HEK293T (cell line): ENCODE data around the gene GRAP2.

Experiments
- CTCF ChIA-PET: fragments of 350-600 bp; formaldehyde crosslinking; extraction: SDS; loops from one replicate; lab custom pipeline; 2021; ENCODE audit warnings: antibody characterized with exemption, inconsistent platforms; lab: Yijun Ruan, JAX
- POLR2A ChIA-PET: fragments of 350-600 bp; formaldehyde crosslinking; extraction: SDS; loops from one replicate; lab custom pipeline; 2020; ENCODE audit warnings: antibody characterized with exemption, inconsistent platforms; lab: Yijun Ruan, JAX
- DNase-seq: peaks from one replicate; pipeline ENCODE4 v3.0.0; 2012; ENCODE audit warnings: mixed read lengths; ENCODE audit errors: extremely low spot score
- ARNT ChIP-seq: fragments of 450-650 bp; IDR thresholded peaks from 2 replicates; pipeline ENCODE4 v1.6.1; 2017; ENCODE audit warnings: mild to moderate bottlenecking
- BHLHE40 ChIP-seq: fragments of 450-650 bp; IDR thresholded peaks from 2 replicates; pipeline ENCODE4 v1.6.1; 2016; ENCODE audit warnings: mild to moderate bottlenecking, moderate library complexity, borderline replicate concordance
- CTBP1 ChIP-seq: fragments of 450-650 bp; IDR thresholded peaks from 2 replicates; pipeline ENCODE4 v1.6.1; 2016; ENCODE audit warnings: borderline replicate concordance
- ELF4 ChIP-seq: fragments of 450-650 bp; IDR thresholded peaks from 2 replicates; pipeline ENCODE4 v1.6.1; 2017; ENCODE audit warnings: antibody characterized with exemption
- FOXA1 ChIP-seq: fragments of 450-650 bp; IDR thresholded peaks from 2 replicates; pipeline ENCODE4 v1.6.1; 2016; ENCODE audit warnings: mild to moderate bottlenecking
- FOXK2 ChIP-seq: fragments of 450-650 bp; IDR thresholded peaks from 2 replicates; pipeline ENCODE4 v1.6.1; 2016; ENCODE audit warnings: mild to moderate bottlenecking
- FOXM1 ChIP-seq: fragments of 450-650 bp; IDR thresholded peaks from 2 replicates; pipeline ENCODE4 v1.6.1; 2017; ENCODE audit warnings: mild to moderate bottlenecking, borderline replicate concordance
- HDGF ChIP-seq: fragments of 450-650 bp; IDR thresholded peaks from 2 replicates; pipeline ENCODE4 v1.6.1; 2017; ENCODE audit warnings: antibody characterized with exemption, borderline replicate concordance
- L3MBTL2 ChIP-seq: fragments of 450-650 bp; conservative IDR thresholded peaks from 2 replicates; pipeline ENCODE4 v1.6.1; 2016; ENCODE audit warnings: mild to moderate bottlenecking
- LEF1 ChIP-seq: fragments of 450-650 bp; IDR thresholded peaks from 2 replicates; pipeline ENCODE4 v1.6.1; 2017; ENCODE audit warnings: mild to moderate bottlenecking, borderline replicate concordance
- NFRKB ChIP-seq: fragments of 450-650 bp; IDR thresholded peaks from 2 replicates; pipeline ENCODE4 v1.6.1; 2016; ENCODE audit warnings: mild to moderate bottlenecking, moderate library complexity
- SP1 ChIP-seq: fragments of 450-650 bp; IDR thresholded peaks from 2 replicates; pipeline ENCODE4 v1.6.1; 2017
- SUZ12 ChIP-seq: fragments of 450-650 bp; IDR thresholded peaks from 2 replicates; pipeline ENCODE4 v1.6.1; 2016; ENCODE audit warnings: mild to moderate bottlenecking
- TARDBP ChIP-seq: fragments of 450-650 bp; IDR thresholded peaks from 2 replicates; pipeline ENCODE4 v1.6.1; 2016
- ZNF384 ChIP-seq: fragments of 450-650 bp; IDR thresholded peaks from 2 replicates; pipeline ENCODE4 v1.6.1; 2016
- TF ChIP-seq, protein P1 (sequence below): fragments of 450-650 bp; IDR thresholded peaks from 2 replicates; pipeline ENCODE4 v1.6.1; 2016

The GRAP2 gene

DNA sequence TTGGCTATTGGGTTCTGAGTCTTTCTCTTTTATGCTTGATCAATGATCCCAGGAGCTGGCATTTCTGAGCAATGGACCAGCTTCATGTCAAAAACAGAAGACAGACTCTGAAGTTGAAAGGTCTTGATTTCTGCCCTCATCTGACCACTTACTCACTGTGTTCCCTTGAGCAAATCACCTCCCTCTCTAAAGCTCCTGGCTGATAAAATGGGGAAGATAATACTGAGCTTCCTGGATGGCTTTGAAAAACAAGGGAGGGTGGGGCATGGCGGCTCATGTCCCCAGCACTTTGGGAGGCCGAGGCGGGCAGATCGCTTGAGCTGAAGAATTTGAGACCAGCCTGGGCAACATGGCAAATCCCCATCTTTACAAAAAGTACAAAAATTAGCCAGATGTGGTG lies 100.2 kb downstream of the GRAP2 start:
- POLR2A ChIA-PET, result interaction anchor here (1.3 kb wide), 1 partner anchor 43 kb away, joined by 5 read pairs; no protein-coding TSS in a partner anchor
- CTCF ChIA-PET, result interaction anchor here (0.8 to 1.1 kb wide), 3 partner anchors 24 to 499 kb away, joined by 3 to 4 read pairs (median 3); partner anchors contain the start of gene MIEF1
- DNase-seq, result no peak
- TF ChIP-seq, protein P1, sequence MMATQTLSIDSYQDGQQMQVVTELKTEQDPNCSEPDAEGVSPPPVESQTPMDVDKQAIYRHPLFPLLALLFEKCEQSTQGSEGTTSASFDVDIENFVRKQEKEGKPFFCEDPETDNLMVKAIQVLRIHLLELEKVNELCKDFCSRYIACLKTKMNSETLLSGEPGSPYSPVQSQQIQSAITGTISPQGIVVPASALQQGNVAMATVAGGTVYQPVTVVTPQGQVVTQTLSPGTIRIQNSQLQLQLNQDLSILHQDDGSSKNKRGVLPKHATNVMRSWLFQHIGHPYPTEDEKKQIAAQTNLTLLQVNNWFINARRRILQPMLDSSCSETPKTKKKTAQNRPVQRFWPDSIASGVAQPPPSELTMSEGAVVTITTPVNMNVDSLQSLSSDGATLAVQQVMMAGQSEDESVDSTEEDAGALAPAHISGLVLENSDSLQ, result no peak
- TF ChIP-seq CTBP1 (no peak), L3MBTL2 (no peak), ELF4 (no peak), HDGF (no peak), ARNT (no peak), FOXM1 (no peak), SP1 (no peak), NFRKB (no peak), FOXA1 (no peak)

DNA sequence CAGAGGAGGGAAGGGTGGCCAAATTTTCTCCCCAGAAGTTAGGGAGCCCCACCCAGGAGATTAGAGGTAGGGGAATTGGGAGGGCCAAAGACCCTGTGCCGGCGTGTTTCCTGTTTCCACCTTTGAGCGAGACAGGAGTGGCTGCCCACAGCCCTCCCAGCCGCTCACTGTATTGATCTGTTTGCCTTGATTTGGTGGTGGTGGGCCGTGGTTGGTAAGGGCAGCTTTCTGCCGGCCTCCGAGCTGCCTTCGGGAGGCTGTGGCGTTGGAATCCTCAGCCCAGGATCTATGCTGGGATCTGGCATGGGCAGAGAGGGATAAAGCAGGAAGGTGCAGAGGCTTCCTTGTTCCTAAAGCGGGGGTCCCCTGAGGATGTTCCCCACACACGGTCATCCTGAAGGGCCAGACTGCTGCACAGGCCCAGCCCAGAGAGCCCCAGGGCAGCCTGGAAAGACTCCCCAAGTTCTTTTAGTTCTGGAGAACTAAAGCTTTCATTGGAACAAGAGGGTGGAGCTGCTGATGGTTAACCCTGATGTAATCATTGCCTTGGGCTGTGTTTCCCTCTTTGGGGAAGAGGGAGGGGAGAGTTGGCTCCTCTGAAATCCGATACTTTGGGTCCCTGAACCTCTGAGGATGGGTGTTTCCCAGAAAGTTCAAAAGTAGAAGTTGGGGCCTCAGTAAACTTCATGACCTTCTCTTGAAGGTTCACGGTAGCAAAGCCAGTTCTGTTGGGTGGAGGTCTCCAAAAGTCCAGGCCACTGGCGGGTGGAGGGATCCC lies 101.1 kb downstream of the GRAP2 start:
- DNase-seq, result no peak
- CTCF ChIA-PET, result no interaction called here
- TF ChIP-seq FOXK2 (no peak), BHLHE40 (no peak), NFRKB (no peak), TARDBP (no peak), LEF1 (no peak), SUZ12 (no peak), ARNT (no peak), ZNF384 (no peak)
- TF ChIP-seq, protein P1, result no peak
- POLR2A ChIA-PET, result no interaction called here

DNA sequence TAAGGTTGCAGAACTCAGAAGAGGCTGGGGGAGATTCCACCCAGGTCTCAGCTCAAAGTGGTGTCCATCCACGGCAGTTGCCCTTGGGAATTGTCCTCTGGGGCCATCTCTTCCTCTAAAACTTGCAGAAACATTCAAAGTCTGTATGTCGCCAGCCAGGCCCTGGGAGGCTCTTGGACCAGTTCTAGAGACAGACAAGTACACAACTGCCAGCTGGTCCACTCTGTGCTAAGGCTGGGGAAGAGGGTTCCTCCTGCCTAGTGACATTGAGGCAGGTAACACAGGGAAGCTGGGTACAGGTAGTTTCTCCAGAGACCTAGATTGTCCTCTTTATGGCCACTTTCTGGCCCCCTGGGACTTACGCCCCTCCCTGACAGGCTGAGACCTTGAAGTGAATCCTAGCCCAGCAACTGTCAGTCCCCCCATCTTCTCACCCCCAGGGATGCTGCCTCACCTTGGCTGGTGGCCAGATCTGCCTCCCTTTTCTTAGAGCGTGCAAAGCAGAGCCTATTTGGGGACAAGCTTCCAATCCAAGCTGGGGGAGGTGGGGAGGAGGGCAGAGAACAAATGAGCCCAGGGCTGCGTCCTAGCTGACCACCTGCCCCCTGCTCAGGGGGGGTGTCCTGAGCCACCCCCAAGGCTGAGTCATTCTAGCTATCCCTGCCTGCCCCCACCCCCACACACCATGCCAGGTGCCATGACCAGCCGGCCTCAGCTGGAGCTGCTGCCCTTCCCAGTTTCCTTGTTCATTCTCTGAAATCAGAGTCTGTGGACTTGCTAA lies 102.2 kb downstream of the GRAP2 start:
- DNase-seq, result no peak
- CTCF ChIA-PET, result no interaction called here
- POLR2A ChIA-PET, result no interaction called here
- TF ChIP-seq CTBP1 (no peak), HDGF (no peak)
- TF ChIP-seq, protein P1, result no peak

DNA sequence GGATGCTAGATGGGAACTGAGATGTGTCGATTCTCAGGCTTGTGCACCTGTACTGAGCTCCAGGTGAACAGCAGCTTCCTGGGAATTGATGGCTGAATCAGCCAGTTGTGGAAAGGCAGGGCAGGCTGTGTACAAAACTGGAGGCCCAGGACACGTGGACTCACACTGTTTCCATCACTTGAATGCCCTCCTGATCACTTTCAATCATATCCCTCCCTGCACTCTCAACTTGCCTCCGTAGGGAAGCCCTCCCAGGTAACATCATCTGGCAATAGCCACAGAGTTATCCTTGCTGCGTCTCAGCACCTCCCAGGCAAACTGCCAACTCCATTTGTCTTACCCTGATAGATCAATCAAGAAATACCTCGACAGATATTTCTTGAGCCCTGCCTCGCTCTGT lies 104.0 kb downstream of the GRAP2 start:
- ChIA-PET CTCF (interaction anchor here (2.2 kb wide), 1 partner anchor 20 kb away, joined by 8 read pairs; no protein-coding TSS in a partner anchor), POLR2A (no interaction called here)
- no peak for DNase-seq
- no peak for TF ChIP-seq FOXA1
- no peak for TF ChIP-seq ZNF384
- no peak for TF ChIP-seq NFRKB

DNA sequence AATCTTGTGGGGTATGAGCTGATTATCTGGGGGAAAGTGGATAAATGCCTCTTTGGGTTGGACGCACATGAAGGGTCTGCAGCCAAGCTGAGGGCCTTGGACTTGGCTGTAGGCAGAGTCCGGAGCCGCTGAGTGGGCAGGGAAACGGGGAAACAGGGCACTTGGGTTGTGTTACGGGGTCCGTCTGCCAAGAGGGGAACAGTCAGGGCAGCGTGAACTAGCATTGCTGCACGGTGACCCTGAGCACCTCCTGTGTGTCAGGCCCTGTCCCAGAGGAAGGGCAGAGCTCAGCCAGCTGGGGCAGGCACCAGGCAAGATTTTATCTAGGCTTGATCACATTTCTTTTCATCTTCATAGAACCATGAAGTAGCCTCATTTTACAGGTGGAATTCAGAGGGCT lies 105.8 kb downstream of the GRAP2 start:
- DNase-seq, result no peak
- ChIA-PET CTCF (interaction anchor here (2.2 kb wide), 1 partner anchor 18 kb away, joined by 8 read pairs; no protein-coding TSS in a partner anchor), POLR2A (no interaction called here)
- TF ChIP-seq, protein P1, result no peak
- TF ChIP-seq TARDBP (no peak), FOXK2 (no peak), SUZ12 (no peak), ELF4 (no peak), ZNF384 (no peak), BHLHE40 (no peak), FOXA1 (no peak), CTBP1 (no peak), FOXM1 (no peak), NFRKB (no peak), HDGF (no peak), SP1 (no peak), L3MBTL2 (no peak), ARNT (no peak), LEF1 (no peak)
